Stimulated activated CD8-positive, alpha-beta memory T cell treated with anti-CD3 and anti-CD28 coated beads, Interleukin-15, amount 100 ng/mL, for 1 hour (primary cell): Measurements from ENCODE around the gene MAPKAPK2.

Source experiments
- DNase-seq: peaks from one replicate; pipeline ENCODE4 v3.0.0-alpha.2; 2020; ENCODE audit warnings: low read depth

The MAPKAPK2 gene

DNA sequence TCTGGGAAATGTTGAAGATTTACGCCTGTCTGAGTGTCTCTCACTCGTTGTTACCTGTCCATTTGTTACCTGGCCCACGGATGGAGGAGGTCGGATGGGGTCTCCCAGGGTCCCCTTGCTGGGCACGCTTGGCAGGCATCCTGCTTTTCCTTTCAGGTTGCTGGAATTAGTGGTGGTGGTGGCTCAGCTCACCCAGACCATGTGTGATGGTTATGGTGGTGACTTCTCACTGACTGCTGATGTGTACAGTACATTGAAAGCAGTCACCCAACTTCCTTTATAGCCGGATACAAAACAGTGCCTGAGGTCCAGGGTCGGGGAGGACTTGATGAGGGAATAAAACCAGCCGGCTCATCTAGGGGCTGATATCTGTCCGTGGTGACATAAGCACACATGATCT, 19.5 kb downstream of the MAPKAPK2 start:
- no peak for DNase-seq

DNA sequence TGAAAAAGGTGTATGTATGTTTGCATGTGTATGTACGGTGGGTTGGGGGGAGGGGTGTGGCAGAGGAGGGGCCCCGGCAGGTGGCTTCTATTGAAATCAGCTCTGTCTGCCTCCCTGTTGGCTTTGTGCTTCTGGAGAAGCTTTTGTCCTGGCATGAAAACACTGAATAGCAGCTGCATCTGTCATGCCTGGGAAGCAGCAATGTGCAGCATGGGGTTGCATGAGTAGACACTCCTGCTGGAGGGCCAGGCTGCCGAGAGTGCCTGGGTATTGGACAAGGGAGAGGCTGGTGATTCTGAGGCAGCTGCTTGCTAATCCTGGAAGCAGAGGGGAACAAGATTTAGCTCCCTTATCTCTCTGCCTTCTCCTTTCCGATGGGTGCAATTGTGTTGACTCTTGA, 20.5 kb downstream of the MAPKAPK2 start:
- no peak for DNase-seq

DNA sequence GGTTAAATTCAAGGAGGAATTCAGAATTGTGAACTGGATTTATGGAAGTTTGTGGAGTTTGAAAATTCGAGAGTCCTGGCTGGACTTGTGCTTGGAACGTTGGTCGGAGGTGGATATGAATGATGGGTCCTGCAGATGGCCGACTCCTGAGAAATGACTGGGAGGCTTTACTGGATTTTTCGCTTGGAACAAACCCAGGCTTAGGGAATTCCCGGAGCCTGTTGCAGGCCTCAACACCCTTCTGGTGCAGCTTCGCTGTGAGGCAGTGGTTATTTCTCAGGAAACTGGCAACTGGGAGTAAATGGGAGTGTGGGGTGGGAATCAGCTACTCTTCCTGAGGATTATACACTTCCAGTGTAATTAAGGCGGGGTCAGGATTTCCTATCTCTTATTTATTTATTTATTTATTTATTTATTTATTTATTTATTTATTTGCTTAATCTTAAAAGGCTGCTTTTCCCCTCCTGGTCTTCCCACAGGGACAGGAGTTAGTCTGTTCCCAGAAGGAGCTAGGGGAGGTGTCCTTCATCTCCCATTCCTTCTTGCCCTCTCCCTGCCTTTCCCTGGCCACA, 21.1 kb downstream of the MAPKAPK2 start:
- no peak for DNase-seq

DNA sequence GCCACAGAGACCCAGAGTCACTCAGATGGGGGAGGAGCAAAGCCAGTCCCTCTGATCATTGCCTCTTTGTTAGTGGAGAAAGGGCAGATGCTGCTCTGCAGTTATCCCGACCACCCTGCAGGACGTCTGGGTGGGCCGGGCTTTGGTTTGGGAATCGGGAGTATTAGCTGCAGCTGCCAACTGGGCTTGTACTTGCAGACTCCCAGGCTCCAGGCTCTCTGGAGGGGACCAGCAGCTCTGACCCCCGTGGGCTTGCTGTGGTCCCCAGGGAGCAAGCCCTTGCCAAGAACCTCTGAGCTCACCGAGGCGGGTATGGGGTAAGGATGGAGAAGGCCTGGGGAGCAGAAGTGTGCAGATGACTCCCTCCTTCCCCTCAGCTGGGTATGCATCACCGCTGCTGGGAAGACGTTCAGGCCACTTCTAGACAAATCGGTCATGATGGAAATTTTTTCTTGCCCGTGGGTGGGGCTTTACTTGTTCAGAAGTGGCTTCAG, 21.6 kb downstream of the MAPKAPK2 start:
- no peak for DNase-seq

DNA sequence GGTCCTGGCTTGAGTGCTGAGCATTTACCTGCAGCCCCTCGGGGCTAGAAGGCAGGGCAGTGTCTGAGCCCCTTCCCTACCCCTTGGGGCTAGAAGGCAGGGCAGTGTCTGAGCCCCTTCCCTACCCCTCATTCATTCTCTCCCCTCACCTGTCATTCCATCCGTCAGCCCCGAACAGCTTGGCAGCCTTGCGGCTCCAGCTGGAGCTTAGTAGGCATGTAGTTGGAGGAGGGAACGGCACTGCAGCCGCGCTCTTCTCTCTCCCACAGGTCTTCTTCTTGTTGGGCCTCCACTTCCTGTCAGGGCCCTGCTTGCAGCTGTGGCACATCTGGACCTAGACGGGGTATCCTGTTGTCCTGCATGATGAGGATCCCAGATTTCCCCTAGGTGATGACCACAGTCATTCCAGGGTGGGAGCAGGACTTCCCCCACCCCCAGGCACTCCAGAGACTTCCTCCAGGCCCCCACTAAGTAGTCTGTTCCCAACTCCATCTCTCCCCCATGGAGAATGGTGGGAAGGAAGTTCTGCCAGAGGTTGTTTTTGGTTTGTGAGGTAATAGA, 22.2 kb downstream of the MAPKAPK2 start:
- DNase-seq: no peak

DNA sequence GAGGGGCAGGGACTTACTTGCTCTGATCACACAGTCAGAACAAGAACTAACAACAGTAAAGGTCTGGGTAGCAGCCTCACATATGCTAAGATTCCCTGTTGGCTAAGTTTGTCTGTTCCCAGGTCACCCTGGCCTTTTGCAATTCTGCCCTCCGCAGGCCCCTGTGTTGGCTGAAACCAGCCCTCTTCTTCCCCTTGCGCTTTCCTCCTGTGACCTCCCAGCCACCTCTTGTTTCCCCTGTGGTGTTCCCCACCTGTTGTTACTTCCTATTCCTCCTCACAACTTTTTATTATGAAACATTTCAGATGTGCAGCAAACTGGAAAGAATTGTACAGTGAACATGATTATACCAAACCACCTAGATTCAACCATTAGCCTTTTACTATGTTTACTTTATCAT, 23.4 kb downstream of the MAPKAPK2 start:
- DNase-seq: no peak

DNA sequence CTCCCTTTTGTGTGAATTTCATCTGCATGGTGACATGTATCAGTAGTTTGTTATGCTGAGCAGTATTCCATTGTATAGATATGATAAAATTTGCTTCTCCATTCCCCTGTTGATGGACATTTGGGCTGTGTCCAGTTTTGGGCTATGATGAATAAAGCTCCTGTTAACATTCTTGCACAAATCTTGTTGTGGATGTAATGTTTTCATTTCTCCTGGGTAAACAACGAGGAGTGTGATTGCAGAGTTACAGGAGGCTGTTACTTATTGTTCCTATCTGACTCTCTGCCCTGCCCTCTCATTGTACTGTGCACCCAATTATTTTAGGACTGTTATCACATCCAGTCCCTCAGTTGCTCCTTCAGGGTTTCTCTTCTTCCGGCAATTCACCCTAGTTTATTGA, 24.2 kb downstream of the MAPKAPK2 start:
- DNase-seq: no peak

DNA sequence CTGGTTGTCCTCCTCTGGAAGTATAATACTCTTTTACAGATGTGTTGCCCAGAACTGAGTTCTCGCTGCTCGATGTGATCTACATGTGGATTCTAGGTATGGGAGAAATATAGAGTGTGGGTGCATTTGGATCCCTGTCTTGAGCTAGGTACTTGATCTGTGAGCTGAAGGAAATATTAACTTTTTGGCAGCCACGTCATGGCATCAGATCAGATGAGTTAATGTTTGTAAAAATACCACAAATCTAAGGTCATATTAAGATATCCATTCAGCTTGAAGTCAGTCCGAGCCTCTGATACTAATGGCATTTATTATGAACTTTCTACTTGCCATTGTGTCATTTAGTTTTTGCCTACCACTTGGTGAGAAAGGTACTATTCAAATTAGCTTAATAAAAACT, 24.6 kb downstream of the MAPKAPK2 start:
- DNase-seq: no peak

DNA sequence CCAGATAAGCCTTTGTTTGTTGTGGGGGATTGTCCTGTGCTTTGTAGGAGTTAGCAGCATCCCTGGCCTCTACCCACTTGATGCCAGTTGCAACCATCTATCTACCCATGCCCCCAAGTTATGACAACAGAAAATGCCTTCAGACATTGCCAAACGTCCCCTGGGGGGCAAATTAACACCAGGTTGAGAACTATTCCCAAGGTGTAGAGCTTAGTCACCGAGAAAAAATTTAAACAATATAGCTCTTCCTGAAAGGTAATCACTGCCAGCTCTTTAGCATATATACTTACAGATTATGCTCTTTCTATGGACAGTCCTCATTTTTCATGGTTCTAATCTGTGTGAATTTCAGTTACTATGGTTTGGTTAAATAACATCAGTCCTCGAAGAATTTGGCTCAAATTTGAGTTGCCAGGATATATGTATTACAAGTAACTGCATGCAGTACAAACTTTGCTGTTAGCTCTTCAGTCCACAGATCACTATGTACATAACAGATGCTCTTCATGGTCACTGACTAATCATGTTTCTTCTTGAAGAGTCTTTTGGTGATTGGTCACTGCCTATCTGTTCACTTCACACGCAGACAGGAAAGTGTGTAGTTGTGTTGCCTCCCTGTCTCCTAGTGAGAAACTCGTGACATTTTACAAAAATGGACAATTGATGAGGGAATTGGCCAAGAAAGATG, 25.2 kb downstream of the MAPKAPK2 start:
- DNase-seq: no peak

DNA sequence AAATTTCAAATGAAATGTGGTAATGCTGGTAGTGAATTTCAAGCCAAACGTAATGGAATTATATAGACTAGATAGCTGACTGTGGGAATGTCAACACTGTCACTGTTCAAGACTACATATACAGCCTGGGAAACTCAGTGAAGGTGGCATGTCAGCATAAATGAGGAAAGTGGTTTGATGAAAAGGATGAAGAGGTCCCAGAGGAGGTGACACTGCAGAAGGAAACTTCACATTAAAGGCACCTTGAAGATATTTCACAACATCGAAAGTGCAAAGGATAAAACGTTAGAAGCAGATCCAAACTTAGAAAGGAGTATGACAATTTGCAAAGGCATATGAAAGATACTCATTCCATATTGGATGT, 25.7 kb downstream of the MAPKAPK2 start:
- DNase-seq: no peak

DNA sequence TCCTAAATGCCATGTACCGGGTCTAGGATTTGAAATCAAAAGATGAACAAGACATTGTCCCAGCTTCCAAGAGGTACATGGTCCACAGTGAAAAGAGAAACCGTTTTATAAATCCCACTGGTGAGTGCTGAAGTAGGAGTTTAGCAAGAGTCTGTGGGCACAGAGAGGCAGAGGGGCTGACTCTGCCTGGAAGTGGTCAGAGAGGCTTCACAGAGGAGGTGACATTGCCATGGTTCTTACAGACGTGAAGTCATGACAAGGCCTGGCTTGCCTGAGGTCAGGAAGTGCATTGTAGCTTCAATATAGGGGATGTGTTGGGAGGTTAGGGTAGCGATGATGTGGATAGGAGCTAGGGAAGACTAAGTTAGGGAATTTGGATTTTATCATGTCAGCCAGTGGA, 28.4 kb downstream of the MAPKAPK2 start:
- no peak for DNase-seq

DNA sequence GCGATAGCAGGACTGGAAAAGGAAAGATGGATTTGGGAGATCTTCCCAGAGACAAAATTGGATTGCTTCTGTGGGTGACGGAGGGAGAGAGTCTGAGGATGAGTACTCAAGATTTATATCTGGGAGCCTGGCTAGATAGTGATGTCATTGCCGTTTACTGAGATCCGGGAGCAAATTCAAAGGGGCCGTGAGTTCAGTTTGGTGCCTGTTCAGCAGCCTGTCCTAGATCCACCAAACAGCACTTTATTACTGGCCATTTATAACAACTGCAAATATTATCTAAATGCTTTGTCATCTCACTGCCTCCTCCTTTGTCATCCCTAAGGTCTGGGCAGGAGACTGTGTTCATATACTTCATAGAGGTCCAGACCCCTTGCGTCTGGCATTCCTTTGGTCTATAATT, 29.2 kb downstream of the MAPKAPK2 start:
- DNase-seq: no peak

DNA sequence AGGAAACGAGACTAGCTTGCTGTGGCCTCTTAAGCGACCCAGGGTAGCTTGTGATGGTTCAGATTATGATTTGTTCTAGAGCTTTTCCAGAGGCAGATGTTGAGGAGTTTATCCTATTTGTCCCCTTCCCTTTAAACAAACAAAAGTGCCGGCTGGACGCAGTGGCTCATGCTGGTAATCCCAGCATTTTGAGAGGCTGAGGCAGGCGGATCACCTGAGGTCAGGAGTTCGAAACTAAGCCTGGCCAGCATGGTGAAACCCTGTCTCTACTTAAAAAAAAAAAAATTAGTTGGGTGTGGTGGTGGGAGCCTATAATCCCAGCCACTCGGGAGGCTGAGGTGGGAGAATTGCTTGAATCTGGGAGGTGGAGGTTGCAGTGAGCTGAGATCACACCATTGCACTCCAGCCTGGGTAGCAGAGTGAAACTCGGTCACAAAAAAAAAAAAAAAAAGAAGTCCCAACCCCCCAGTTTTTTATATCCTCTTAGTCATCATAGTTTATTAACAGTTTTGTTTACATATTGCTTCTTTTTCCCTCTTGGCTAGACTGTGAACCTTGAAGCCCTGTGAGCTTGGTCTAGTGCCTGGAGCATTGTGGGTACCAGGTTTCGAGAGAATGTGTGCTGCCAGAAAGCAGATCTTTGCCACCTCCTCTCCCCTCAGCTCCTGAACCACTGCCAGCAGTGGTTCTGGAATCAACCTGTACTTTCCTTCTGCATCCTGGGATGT, 29.8 kb downstream of the MAPKAPK2 start:
- no peak for DNase-seq

DNA sequence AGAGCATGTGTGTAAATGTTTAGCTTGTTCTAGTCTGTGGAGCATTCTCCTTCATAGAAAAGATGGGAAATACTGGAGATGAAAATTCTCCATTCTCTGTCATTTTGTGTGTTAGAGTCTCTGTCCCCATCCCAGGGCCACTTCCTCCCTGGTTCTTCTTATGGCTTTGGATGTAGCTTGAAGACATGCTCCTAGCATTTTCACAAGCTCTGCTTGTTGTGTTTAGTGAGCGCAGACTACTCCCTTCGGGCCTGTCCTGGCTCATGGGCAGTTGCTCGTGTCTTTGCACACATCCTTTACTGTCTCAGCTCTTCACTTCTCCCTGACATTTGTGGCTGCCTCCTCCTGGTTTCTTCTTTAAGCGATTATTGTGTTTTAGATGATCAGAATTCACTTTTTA, 30.4 kb downstream of the MAPKAPK2 start:
- no peak for DNase-seq

DNA sequence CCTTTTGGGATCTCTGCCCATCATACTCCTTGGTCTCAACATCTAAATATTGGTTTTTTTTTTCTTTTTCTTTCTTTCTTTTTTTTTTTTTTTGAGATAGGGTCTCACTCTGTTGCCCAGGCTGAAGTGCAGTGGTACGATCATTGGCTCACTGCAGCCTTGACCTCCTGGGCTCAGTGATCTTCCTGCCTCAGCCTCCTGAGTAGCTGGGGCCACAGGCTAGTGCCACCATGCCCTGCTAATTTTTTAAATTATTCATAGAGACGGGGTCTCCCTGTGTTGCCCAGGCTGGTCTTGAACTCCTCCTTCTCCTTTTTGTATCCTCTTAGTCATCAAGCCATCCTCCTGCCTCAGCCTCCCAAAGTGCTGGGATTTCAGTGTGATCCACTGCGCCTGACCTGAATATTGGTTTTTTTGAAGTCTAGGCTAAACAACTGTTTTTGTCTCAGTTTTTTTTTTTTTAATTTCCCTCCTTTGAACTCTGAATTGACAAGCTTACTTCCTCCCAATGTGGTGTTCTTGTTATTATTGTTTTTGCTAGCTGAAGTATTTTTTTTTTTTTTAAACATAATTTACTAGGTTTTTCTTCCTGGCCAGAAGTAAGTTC, 30.9 kb downstream of the MAPKAPK2 start:
- no peak for DNase-seq

DNA sequence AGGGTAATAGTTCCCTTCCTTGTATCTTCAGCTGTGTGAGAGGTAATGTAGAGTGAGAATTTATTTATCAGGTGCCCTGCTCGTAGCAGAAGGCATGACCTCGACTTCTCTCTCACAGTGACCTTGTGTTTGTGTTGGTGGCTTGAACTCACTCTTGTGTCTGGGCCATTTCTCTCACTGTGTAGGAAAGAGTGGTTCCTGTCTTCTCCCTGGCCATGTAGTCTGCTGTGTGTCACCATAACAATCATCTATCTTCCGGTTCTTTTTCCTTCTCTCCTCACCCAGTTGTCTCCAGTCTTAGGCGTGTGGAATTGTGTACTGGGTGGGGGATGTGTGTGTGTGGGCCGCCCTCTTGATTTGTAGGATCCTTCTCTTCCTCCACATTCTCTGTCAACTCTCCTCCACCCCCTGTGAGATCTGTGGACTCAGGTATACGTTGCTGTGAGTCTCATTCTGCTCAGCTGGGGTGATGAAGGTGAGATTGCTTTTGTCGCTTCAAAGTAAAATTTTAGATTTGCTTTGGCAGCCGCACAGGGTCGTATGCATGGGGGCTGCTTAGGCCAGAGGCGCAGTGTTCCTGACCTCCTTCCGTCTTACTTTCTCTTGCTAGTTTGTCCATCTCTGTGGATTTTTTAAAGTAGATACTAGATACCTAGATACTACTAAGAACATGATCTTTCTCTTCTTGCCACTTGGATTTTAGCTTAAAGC, 31.6 kb downstream of the MAPKAPK2 start:
- no peak for DNase-seq

DNA sequence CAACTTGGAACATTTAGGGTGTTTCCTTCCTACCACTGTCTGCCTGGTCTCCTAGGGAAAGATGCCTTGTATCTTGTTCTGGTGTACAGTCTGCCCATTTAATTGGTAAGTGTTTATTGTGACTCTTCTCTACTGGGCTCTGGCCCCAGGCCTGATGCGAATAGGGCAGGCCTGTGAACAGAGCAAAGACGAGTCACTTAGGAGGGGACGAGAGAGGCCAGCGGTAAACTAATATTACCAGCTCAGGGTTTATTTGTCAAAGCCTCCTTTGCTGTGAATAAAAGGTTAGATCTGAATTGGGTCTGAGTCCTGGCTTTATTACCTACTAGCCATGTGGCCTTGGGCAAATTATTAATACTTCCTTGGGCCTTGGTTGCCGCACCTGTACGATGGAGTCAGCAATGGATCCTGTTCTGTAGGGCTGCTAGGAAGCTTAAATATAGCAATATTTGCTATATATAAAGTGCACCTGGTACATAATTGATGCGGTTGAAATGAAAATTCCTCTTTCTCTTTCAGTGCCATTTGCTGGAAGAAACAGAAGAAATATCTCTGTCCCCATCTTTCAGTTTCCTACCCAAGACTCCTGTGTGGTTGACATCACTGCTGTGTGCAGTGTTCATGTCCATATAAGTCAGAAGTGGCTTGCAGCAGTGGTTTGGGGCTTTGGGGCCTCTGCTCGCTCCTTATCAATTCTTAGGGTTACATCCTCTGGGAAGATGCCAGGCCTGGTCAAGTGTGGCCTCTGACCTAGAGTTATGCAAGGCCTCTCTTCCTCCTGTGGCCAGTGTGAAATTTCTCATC, 32.4 kb downstream of the MAPKAPK2 start:
- no peak for DNase-seq

DNA sequence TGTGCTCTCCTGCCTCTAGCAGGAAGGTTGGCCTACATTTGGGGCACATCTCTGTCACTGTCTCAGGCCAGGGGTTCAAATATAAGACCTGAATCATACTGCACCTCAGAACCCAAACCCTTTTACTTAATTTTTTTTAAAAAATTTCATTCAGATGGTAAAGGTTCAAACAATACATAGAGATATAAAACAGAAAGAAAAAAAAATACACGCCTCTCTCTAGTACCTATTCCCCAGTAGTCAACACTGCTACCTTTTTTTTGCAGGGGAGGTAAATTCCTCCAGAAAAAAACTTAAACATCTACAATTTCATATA, 32.9 kb downstream of the MAPKAPK2 start:
- DNase-seq: no peak

DNA sequence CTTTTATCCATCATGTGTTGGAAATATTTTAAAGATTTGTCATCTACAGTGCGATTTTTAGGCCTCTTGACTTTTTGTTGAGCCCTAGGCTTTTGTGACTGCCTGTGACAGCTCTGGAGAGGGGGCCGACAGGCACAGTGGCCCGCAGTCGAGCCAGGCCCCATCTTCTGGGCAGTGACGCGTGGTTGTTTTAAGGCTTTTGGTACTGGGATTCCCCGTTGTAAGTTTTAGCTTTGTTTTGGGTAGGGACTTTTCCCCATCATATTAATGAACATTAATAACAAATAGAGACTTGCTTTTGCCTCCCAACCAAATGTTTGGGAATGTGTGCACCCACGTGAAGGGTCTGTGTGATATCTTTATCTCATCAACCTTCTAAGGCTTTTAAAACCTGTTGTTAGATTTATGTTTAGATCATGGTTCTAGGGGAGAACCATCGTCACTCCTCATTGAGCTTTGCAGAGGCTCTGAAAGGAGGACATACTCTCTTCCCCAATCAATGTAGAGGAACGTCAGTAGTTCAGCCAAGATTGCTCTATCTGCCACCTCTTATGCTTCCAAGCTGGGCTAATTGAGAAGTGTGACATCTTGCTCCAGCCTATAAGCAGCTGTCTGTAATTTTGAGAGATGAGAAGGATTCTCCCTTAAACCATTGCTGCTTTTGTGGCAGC, 34.6 kb downstream of the MAPKAPK2 start:
- no peak for DNase-seq

DNA sequence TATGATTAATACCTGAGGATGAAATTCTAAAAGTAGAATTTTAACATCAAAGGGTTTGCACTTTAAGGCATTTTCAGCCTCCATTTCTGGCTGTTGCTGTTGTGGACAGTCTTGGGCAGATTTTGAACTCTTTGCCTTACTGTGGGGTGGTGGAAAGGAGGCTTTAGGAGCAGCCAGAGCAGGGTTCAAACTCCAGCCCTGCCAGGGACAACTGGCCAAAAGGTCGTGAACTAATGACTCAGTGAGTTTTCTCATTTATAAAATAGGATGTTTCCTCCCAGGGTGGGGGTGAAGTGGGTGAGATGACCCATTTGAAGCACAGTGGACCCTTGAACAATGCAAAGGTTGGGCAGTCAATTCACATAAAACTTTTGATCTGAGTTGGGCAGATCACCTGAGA, 36.7 kb downstream of the MAPKAPK2 start:
- no peak for DNase-seq
